Activated naive CD4-positive, alpha-beta T cell treated with anti-CD3 and anti-CD28 coated beads, Interleukin-2, amount 50 U/mL, for 24 hours (primary cell): ENCODE measurements around the gene SLC66A2.
"Not testable (repeated sequence)": the region's sequence is repeated elsewhere in the genome, so short reads cannot be mapped to it uniquely, and the experiment has no call there.

Source experiments
- H3K27ac Mint-ChIP-seq: one replicate; pipeline ENCODE4 v1.8.0; 2021; ENCODE audit warnings: mild to moderate bottlenecking, mixed read lengths
- H3K27me3 Mint-ChIP-seq: one replicate; pipeline ENCODE4 v1.8.0; 2021; ENCODE audit warnings: mixed read lengths
- H3K36me3 Mint-ChIP-seq: one replicate; pipeline ENCODE4 v1.8.0; 2021; ENCODE audit warnings: mixed read lengths
- H3K4me1 Mint-ChIP-seq: one replicate; pipeline ENCODE4 v1.8.0; 2021; ENCODE audit warnings: mixed read lengths
- H3K4me3 Mint-ChIP-seq: one replicate; pipeline ENCODE4 v1.8.0; 2021; ENCODE audit warnings: mild to moderate bottlenecking, mixed read lengths
- H3K9me3 Mint-ChIP-seq: one replicate; pipeline ENCODE4 v1.8.0; 2021; ENCODE audit warnings: mixed read lengths

The SLC66A2 gene

DNA sequence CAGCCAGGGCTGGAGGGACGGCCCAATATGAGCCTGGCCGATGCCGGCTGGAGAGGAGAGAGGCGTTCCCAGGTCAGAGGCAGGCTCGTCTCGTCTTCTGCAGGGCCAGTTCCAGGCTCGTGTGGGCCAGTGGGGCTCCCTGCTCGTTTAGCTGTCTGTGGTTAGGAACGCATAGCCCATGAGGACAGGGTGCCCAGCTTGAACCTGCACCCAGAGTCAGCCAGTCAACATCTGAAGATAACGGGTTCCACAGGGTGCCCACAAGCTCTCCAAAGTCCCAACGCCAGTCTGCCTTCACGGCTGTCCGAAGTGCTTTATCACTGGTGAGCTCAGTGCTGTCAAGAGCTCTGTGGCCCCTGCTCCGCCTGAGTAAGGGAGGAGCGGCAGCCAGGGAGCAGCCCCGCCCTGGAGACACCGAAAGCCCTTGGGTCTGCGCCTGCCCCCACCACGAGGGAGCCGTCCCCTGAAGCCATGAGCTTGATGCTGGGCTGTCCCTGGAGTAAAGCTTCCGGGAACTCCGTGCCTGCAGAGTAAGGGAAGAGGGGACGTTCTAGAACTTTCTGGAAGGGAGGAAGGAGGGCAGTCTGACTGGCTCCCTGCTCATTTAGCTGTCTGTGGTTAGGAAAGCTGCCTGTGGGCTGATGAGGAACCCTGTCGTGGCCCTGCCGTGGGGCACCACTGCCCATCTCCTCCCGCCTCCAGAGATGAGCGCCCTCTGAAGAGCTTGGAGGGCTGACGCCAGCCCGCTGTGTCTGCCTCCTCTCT, 10.3 kb upstream of the SLC66A2 start:
- no peaks in the 10 kb centered on the region for H3K36me3 Mint-ChIP-seq

DNA sequence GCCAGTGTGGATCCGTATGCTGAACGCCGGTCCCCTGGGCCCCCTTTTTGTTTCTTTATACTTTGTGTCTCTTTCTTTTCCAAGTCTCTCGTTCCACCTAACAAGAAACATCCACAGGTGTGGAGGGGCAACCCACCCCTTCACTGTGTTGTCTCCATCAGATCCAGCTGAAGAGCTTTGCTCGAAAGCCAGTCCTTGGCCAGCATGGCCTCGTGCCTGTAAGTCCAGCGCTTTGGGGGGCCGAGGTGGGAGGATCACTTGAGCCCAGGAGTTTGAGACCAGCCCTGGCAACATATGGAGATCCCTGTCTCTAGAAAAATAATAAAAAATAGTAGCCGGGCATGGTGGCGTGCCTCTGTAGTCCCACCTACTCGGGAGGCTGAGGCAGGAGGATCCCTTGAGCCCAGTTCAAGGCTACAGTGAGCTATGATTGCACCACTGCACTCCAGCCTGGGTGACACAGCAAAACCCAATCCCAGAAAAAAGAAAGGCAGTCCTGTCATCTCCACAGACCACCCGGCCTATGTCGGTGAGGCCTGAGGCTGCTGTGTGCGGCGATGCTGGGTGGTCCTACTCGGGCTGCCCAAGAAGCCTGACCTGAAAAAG, 9.6 kb upstream of the SLC66A2 start:
- H3K36me3 Mint-ChIP-seq = no peaks in the 10 kb centered on the region

More for the DNA sequence above, 10.3 kb upstream of the SLC66A2 start:
- H3K27ac Mint-ChIP-seq = no peak overlapping the region
- H3K4me3 Mint-ChIP-seq = no peak overlapping the region
- no peaks in the 10 kb centered on the region for H3K9me3 Mint-ChIP-seq
- H3K27me3 Mint-ChIP-seq = no peaks in the 10 kb centered on the region
- H3K4me1 Mint-ChIP-seq = peaks cover 36% of the 10 kb centered on the region

DNA sequence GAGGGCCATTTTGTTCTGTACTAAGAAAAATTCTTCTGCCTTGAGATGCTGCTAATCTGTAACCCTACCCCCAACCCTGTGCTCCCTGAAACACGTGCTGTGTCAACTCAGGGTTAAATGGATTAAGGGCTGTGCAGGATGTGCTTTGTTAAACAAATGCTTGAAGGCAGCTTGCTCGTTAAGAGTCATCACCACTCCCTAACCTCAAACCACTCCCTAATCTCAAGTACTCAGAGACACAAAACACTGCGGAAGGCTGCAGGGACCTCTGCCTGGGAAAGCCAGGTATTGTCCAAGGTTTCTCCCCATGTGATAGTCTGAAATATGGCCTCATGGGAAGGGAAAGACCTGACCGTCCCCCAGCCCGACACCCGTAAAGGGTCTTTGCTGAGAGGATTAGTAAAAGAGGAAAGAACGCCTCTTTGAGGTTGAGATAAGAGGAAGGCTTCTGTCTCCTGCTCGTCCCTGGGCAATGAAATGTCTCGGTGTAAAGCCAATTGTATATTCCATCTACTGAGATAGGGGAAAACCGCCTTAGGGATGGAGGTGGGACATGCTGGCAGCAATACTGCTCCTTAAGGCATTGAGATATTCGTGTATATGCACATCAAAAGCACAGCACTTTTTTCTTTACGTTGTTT, 8.8 kb upstream of the SLC66A2 start:
- not testable (repeated sequence) for H3K9me3 Mint-ChIP-seq, H3K27me3 Mint-ChIP-seq, H3K36me3 Mint-ChIP-seq
- H3K4me1 Mint-ChIP-seq = peaks cover 31% of the 10 kb centered on the region
- H3K27ac Mint-ChIP-seq = peak overlapping the region; percentile 60
- H3K4me3 Mint-ChIP-seq = peak overlapping the region; percentile 64

More for the DNA sequence above, 9.6 kb upstream of the SLC66A2 start:
- Mint-ChIP-seq H3K27ac (no peak overlapping the region), H3K9me3 (no peaks in the 10 kb centered on the region), H3K4me3 (peak overlapping the region; percentile 5), H3K27me3 (no peaks in the 10 kb centered on the region), H3K4me1 (peaks cover 36% of the 10 kb centered on the region)

DNA sequence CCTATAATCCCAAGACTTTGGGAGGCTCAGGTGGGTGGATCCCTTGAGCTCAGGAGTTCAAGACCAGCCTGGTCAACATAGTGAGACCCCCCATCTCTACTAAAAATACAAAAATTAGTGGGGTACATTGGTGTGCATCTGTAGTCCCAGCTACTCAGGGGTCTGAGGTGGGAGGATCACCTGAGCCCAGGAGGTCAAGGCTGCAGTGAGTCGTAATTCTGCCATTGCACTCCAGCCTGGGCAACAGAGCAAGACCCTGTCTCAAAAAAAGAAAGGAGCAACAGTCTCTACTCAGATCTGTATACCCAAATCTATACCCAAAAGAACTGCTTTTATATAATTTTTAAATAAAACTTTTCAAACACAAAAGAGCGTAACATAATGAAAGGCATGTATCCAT, 7.5 kb upstream of the SLC66A2 start:
- Mint-ChIP-seq H3K36me3 (no peaks in the 10 kb centered on the region), H3K4me3 (no peak overlapping the region), H3K9me3 (no peaks in the 10 kb centered on the region), H3K4me1 (peaks cover 28% of the 10 kb centered on the region), H3K27me3 (no peaks in the 10 kb centered on the region), H3K27ac (no peak overlapping the region)

DNA sequence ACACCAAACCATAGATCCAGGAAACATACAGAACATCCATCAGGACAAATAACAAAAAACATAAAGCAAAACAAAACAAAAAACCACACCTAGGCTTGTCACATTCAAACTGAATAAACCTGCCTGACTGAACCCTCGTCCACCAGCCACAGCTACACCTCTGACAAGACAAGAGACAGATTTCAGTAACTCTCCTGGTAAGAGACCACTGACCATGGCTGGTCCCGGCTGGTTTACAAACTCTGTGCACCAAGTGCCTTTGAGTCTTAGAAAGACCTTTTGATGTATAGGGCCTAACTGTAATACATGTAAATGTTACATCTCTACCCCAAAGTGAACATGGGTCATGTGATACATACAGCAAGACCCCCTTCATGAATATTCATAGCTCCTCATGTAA, 4.8 kb upstream of the SLC66A2 start:
- Mint-ChIP-seq H3K9me3 (no peaks in the 10 kb centered on the region), H3K4me3 (no peak overlapping the region), H3K27me3 (no peaks in the 10 kb centered on the region)

DNA sequence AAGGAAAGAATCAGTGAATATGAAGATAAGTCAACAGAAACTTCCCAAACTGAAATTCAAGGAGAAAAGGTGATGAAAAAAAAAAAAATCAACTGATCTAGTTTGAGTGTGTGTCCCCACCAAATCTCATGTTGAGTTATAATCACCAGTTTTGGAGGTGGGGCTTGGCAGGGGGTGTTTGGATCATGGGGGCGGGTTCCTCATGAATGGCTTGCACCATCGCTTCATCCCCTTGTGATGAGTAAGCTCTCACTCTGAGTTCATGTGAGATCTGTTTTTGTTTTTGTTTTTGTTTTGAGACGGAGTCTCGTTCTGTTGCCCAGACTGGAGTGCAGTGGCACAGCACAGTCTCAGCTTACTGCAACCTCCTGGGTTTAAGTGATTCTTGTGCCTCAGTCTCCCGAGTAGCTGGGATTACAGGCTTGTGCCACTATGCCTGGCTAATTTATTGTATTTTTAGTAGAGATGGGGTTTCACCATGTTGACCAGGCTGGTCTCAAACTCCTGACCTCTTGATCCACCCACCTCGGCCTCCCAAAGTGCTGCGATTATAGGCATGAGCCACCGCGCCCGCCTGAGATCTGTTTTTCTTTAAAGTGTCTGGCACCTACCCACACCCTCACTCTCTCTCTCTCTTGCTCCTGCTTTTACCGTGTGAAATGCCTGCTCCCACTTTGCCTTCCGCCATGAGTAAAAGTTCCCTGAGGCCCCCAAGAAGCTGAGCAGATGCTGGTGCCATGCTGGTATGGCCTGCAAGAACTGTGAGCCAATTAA, 4.0 kb upstream of the SLC66A2 start:
- Mint-ChIP-seq H3K36me3 (no peaks in the 10 kb centered on the region), H3K27ac (no peak overlapping the region), H3K9me3 (no peaks in the 10 kb centered on the region), H3K27me3 (no peaks in the 10 kb centered on the region), H3K4me1 (peaks cover 10% of the 10 kb centered on the region), H3K4me3 (no peak overlapping the region)

More for the DNA sequence above, 4.8 kb upstream of the SLC66A2 start:
- no peaks in the 10 kb centered on the region for H3K36me3 Mint-ChIP-seq
- peaks cover 15% of the 10 kb centered on the region for H3K4me1 Mint-ChIP-seq
- H3K27ac Mint-ChIP-seq = no peak overlapping the region

DNA sequence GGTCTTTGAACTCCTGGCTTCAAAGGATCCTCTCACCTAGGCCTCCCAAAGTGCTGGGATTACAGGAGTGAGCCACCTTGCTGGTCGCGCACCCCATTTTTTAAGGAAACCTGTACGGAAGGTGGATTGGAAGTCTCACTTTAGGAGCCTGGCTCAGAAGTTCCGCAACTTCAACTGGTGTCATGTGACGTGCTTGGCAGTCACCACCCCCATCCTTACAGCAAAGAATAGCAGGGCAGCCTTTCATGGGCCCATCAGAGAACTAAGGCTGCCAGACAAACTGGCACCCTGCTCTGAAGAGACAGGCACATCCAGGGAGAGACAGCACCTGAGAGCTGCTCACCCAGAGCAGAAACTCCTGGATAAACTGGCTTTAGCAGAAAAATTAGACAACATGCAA, 3.3 kb upstream of the SLC66A2 start:
- H3K9me3 Mint-ChIP-seq = no peaks in the 10 kb centered on the region
- H3K27me3 Mint-ChIP-seq = no peaks in the 10 kb centered on the region
- no peak overlapping the region for H3K4me3 Mint-ChIP-seq
- H3K27ac Mint-ChIP-seq = no peak overlapping the region
- H3K36me3 Mint-ChIP-seq = peaks cover under 1% of the 10 kb centered on the region
- peaks cover 10% of the 10 kb centered on the region for H3K4me1 Mint-ChIP-seq

DNA sequence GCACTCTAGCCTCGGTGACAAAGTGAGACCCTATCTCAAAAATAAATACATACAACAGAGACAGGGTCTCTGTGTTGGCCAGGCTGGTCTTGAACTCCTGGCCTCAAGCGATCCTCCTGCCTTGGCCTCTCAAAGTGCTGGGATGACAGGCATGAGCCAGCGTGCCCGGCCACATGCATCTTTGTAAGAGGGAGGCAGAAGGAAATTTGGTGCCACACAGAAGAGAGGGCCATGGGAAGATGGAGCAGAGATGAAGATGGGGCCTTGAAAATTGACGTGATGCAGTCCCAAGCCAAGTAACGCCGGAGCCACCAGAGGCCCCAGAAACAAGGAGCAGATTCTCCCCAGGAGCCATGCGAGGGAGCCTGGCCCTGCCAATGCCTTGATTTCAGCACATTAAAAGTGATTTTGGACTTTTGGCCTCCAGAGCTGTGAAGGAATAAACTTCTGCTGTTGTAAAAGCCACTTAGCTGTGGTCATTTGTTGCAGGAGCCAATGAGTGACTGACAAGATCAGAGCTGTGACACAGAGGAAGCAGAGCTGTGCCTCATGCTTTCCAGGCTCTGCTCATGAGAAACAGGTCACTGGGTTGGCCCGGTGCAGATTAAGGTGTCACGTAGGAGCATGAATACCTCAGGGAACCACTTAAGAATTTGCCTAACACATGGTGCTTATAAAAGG, 2.7 kb upstream of the SLC66A2 start:
- Mint-ChIP-seq H3K4me3 (no peak overlapping the region), H3K27ac (no peak overlapping the region), H3K9me3 (no peaks in the 10 kb centered on the region), H3K27me3 (no peaks in the 10 kb centered on the region), H3K4me1 (peaks cover 15% of the 10 kb centered on the region), H3K36me3 (peaks cover 4% of the 10 kb centered on the region)

DNA sequence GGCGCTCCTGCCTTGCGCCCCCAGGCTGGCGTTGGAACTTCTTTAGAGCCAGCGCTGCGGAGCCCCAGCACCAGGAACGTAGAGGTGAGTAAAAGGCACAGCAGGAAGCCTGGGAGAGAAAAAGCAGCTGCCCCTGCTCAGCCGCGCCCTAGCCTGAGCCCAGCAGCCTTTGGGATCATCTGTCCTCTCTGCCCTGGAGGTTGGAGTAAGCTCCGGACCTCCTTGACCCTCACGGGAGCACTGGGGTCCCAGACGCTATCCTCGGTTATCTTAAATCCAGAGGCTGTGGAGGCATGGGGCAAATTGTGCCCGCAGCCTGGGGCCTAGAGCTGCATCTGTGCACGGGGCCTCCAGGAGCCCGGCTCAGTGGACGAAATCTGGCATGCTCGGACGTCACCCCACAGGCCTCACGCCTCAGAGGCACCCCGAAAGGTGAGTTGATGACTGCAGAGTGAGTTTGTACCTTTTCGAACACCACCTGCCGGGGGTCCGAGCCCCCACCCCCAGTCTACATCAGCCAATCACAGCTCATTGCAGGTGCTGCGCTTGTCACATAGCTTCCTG, 1.6 kb upstream of the SLC66A2 start:
- no peaks in the 10 kb centered on the region for H3K27me3 Mint-ChIP-seq
- peaks cover 4% of the 10 kb centered on the region for H3K36me3 Mint-ChIP-seq
- no peak overlapping the region for H3K4me3 Mint-ChIP-seq
- H3K9me3 Mint-ChIP-seq = no peaks in the 10 kb centered on the region
- H3K4me1 Mint-ChIP-seq = peaks cover 25% of the 10 kb centered on the region
- H3K27ac Mint-ChIP-seq = no peak overlapping the region

DNA sequence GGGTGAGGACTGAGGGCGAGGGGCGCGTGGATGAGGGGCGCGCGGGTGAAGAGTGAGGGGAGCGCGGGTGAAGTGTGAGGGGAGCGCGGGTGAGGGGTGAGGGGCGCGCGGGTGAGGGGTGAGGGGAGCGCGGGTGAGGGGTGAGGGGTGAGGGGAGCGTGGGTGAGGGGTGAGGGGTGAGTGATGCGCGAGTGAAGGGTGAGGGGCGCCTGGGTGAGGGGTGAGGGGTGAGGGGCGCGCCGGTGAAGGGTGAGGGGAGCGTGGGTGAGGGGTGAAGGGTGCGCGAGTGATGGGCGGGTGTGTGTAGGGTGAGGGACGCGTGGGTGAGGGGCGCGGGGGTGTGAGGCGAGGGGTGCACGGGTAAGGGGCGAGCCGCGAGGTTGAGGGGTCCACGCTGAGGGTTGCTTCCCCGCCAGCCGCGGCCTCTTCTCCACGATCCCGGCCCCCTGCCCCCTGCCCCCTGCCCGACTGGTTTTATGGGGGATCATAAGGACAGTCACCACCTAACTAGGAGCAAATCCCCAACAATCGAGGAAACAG, 1.1 kb upstream of the SLC66A2 start:
- H3K4me1 Mint-ChIP-seq = peaks cover 31% of the 10 kb centered on the region
- no peak overlapping the region for H3K27ac Mint-ChIP-seq
- no peak overlapping the region for H3K4me3 Mint-ChIP-seq
- peaks cover 4% of the 10 kb centered on the region for H3K36me3 Mint-ChIP-seq
- H3K9me3 Mint-ChIP-seq = no peaks in the 10 kb centered on the region
- H3K27me3 Mint-ChIP-seq = no peaks in the 10 kb centered on the region

DNA sequence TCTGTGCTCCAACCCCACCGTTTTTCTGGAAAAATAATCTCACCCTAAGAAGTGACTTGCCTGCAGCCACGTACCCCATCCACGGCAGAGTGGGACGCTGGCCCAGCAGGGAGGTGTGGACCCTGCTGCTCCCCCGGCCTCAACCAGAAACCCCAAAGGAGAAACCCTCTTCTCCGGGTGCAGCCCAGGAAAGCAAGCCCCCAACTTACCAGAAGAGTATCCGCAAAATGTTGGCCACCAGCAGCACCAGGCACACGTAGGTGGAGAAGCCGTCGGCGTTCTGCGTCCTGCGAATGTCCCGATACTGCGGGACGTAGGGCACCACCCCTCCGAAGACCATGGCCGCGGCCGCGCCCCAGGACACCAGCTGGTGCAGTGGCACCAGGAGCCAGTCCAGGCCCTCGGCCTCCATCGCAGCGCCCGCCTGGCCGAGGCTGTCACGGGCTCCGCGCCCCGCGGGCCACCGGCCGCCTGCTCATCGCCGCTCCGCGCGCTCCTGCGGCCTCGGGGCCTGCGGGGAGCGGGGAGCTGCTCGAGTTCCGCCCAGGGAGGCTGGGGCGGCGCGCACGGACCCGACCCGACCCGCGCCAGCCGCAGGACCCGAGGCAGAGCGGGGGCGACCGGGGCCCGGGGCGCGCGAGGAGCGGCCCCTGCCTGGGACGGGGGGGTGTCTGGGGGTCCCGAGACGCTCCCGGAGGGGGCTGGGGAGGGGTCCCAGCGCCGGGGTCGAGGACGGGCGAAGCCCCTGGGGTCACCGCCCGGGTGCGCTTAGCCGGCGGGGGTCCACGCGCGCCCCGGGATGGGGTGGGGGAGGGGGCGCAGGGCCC, 725 bp downstream of the SLC66A2 start:
- Mint-ChIP-seq H3K4me3 (peak overlapping the region; percentile 88), H3K27me3 (no peaks in the 10 kb centered on the region), H3K36me3 (peaks cover 4% of the 10 kb centered on the region), H3K4me1 (peaks cover 38% of the 10 kb centered on the region), H3K27ac (peak overlapping the region; percentile 76), H3K9me3 (no peaks in the 10 kb centered on the region)

DNA sequence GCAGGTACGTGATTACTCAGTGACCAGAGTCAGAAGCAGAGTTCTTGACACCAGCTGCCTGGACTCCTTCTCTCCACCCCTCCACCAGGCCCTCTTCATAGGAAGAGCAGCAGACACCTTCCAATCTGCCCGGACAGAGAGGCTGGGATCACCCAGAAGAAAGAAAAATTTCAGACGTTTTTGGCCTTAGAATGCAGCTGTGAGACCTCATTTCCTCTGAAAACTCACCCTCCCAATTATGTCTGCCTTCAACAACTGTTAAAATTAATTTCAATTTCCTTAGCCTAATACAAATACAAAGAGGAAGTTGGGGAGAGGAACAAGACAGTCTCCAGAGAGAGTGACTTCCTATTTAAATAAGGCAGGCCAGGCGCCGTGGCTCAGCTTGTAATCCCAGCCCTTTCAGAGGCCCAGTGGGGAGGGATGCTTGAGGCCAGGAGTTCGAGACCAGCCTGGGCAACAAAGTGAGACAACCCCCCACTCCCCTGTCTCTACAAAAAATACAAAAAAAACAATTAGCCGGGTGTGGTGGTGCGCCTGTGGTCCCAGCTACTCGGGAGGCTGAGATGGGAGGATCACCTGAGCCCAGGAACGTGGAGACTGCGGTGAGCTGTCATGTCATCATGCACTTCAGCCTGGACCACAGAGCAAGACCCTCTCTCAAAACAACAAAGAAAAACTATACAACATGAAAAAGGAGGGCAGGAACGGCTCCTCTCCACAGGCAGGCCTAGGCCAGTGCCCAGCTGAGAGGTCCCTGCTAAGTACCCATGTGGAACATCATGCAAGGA, 1.6 kb downstream of the SLC66A2 start:
- H3K4me1 Mint-ChIP-seq = peaks cover 45% of the 10 kb centered on the region
- H3K9me3 Mint-ChIP-seq = no peaks in the 10 kb centered on the region
- H3K27me3 Mint-ChIP-seq = no peaks in the 10 kb centered on the region
- peaks cover 4% of the 10 kb centered on the region for H3K36me3 Mint-ChIP-seq
- peak overlapping the region; percentile 76 for H3K27ac Mint-ChIP-seq
- H3K4me3 Mint-ChIP-seq = peak overlapping the region; percentile 88

DNA sequence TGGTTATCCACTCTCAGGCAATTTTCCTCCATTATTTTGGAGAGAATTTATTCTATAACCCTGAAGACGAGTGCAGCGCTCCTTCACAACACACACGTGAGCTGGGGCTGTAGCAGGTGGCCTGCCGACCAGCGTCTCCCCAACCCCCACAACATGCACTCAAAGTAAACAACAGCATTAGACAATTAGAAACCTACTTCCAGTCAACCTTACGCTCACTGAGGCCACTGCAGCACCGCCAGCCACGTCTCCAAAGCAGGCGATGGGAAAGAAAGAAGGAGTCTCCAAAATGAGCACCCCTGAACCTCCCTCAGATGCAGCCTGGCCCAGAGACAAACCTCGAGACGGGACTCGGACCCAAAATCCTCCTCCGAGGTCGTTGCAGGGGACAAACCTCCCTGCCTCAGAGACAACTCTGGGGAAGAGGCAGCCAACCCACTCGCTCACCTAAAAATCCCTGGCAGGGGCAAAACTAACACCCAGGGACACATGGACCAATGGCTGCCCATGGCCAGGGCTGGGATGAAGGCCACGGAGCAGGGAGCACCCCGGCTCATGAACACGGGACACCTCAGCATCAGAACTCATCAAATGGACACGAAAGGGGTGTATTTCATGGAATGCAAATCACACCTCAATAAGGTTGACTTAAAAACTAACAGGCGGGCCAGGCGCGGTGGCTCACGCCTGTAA, 2.6 kb downstream of the SLC66A2 start:
- H3K4me1 Mint-ChIP-seq = peaks cover 54% of the 10 kb centered on the region
- H3K27me3 Mint-ChIP-seq = no peaks in the 10 kb centered on the region
- H3K4me3 Mint-ChIP-seq = peak overlapping the region; percentile 88
- no peak overlapping the region for H3K27ac Mint-ChIP-seq
- H3K36me3 Mint-ChIP-seq = peaks cover 4% of the 10 kb centered on the region
- no peaks in the 10 kb centered on the region for H3K9me3 Mint-ChIP-seq
